ENCODE data around the gene PAM.

GRCh38 chr5:102888483-102888882 is 133.4 kb downstream of the PAM start:
- TF ChIP-seq POLR2A (IDR thresholded peaks at IDR 0.05) (no peak), CTCF (IDR thresholded peaks at IDR 0.05) (no peak), POLR2AphosphoS5 (IDR thresholded peaks at IDR 0.05) (no peak)
